Fibroblast of peridontal ligament (primary cell): ENCODE results near the gene SLC25A28.

Experiments used
- DNase-seq: peaks from one replicate; pipeline ENCODE4 v3.0.0-alpha.2; 2010; ENCODE audit errors: extremely low read depth

Gene SLC25A28, protein sequence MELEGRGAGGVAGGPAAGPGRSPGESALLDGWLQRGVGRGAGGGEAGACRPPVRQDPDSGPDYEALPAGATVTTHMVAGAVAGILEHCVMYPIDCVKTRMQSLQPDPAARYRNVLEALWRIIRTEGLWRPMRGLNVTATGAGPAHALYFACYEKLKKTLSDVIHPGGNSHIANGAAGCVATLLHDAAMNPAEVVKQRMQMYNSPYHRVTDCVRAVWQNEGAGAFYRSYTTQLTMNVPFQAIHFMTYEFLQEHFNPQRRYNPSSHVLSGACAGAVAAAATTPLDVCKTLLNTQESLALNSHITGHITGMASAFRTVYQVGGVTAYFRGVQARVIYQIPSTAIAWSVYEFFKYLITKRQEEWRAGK

GRCh38 chr10:99619851-99620710, at the start of gene SLC25A28:
Gene SLC25A28, minus strand, starts transcription at chr10:99620439. Its CDS starts 104 bp downstream, at chr10:99620335.
- DNase-seq, result peak; percentile 100

DNA sequence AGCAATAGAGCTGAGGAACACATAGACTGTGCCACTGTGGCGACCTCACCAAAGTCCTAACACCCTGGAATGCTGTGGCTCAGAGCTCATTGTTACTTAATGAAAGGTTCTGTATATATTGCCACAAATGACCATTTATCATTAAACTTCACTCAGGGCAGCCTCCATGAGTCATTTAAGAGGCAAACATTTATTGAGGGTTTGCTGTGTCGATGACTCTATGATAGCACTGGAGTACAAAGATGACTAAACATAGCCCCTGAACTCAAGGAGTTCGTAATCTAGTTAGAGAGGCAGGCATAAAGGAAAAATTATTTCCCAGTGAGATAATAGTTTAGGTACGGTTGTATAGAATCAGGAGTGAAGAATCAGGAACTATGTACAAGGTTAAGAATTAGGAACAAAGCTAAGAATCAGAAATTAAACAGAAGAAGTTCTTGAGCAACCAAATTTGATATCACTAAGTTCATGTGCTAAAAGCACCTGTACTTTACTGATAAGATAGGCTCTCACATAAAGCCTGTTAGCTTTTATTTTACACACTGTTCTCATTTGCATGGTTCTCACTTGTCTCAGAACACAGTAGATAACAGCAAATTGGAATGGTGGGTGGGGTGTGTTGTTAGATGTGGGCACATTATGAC, 47.0 kb upstream of the SLC25A28 start:
- peak; percentile 53 for DNase-seq

DNA sequence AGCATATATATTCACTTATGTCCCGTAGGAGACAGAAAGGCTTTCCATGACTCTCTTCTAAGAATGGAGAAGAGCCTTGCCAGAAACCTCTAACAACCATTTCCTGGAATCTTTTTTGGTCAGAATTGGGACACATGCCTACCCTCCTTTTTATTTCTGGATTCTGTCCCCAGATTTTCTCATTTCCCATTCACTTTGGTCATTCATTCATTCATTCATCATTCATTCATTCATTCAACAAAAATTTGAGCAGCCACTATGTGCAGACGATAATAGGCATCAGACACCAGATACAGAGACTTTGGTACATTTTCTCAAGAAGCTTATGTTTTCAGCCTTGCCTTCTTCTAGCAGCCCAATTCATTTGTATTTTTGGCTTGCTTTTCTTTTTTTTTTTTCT, 45.1 kb upstream of the SLC25A28 start:
- DNase-seq, result no peak

DNA sequence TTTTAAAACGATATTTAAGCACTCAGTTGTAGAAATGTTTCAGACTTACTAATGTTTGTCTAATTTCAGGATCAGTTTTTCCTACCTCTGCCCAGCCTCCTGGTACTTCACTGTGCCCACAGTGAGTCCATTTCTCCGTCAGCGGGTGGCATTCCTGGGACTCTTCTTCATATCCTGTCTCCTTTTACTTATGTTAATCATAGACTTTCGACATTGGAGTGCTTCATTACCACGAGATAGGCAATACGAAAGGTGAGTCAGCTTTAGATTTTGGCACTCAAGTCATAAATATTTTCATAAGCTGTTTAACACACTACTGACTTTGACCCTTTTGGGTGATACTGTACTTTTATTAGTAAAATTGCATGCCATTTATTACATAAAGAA, 41.1 kb upstream of the SLC25A28 start:
- peak; percentile 82 for DNase-seq

- peak; percentile 60 for DNase-seq
Observed at GRCh38 chr10:99660662-99661376, 40.6 kb upstream of the SLC25A28 start.

DNA sequence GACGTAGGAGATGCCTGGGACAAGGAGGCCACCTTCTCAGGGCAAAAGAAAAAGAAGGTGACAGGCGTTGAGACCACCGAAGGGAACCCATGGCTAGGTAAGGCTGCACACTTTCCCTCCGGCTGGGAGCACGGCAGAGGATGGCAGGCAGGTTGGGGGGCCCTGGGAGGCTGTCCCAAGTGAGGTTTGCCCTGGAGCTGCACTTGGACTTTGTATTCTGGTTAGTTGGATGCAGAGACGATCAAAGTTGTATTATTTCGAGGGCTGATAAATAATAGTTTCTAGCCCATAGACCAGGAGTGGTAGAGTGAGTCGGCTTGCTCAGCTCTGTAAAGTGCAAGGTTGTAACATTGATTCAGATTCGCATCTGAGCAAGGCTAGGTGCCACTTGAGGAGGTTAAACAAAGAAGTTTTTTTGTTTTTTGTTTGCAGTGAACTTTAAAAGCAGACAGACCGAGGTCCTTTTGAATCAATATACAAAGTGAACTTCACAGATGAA, 39.7 kb upstream of the SLC25A28 start:
- peak; percentile 11 for DNase-seq

DNA sequence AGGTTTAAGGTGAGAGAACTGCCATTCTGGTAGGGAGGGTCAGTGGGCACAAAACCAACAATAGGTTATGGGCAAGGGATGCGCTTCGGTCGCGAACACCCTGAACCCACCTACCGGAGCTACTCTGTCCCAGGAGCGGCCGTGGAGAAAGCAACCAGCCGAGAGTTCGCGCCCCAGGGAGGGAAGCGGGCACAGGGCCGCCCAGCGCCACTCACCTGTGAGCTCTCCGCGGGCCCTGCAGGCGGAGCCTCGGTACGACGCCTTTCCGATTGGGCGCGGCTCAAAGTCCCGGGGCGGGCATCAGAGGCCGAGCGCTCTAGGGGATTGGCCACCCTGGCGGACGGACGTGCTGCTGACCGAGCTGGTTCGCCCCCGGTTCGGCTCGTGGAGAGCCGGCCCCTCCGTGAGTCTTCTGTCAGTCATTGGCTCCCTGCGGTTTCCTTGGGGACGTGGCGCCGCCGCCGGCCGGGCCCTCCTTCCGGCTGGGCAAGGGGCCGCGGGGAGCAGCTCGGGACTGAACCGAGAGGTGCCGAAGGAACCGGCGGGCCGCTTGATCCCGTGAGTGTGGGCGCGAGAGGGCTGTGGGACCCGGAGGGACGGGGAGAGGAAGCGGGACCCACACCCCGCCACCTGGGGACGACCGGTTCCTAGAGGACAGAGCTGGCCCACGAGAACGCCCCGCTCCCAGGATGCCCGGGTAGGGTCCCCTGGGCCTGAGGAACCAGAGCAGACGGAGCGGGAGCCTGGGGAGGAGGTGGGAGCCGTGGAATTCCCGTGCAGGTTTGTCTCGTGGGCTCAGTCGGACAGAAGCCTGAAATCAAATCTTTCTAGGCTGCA, 39.0 kb upstream of the SLC25A28 start, which contains the start of gene ENTPD7:
TSS of gene ENTPD7 (plus strand) at position 479 of the 837 bp plus-strand sequence. CDS start 448 bp downstream, outside the sequence.
- peak; percentile 91 for DNase-seq

- peak; percentile 31 for DNase-seq
Observed at GRCh38 chr10:99658622-99659030, 38.4 kb upstream of the SLC25A28 start.

DNA sequence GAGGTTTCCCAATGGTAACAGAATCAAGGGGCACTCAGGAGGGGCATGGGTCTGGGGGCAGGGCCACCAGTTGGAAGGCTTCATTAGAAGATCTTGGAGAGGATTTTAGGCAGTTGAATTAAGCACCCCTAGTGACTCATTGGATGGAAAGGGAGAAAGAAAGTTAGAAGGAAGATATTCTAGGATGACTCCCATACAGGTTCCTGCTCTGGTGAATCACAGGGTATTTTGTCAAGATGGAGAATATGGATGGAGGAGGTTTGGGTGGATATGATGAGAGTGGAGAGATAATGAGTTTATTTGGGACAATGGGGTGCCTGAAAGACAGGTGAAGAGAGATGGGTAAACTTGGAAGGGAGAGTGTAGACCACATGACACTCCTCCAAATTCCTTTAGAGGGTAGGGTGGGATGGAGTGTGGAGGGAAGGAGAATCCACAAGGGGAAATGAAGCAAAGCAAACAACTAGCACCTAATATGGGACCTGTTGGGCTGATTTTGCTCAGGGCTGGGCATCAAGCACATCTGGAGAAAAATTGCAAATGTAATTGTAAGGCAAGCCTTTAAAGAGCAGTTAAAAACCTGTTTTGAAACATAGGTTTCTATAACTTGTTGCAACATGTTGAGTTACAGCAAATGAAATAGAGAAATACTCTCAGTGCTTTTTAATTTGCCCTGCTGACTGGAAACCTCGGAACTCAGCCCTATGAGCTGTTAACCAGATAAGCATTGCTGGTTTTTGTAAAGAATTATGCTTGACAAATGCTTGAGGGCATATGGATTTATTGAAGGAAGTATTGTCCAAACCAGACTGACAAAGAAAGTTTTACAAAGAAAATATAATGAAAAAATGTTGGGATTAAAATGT, 36.2 kb upstream of the SLC25A28 start:
- DNase-seq, result no peak

GRCh38 chr10:99654390-99655175, 34.3 kb upstream of the SLC25A28 start:
- no peak for DNase-seq

DNA sequence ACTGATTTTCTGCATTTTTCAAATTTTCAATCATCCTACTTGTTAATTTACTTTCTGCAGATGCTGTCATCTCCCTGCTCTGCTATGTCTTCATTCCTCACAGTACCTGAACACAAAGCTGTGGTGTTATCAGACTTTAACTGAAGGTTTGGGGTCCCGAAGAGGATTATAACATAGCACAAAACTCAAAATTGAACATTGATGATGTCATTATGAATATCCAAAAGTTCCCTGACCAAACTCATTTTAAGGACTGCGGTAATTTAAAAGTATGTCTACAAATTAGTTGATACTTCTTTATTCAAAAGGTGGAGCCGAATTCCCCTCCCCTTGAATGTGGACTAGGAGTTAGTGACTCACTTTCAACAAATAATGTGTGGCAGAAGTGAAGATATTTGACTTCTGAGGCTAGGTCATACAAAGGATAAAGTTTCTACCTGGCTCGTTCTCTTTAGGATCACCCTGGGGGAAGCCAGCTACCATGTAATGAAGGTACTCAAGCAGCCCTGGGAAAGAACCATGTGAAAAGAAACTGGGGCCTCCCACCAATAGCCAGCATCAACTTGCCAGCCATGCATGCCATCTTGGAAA, 32.7 kb upstream of the SLC25A28 start:
- DNase-seq, result no peak

DNA sequence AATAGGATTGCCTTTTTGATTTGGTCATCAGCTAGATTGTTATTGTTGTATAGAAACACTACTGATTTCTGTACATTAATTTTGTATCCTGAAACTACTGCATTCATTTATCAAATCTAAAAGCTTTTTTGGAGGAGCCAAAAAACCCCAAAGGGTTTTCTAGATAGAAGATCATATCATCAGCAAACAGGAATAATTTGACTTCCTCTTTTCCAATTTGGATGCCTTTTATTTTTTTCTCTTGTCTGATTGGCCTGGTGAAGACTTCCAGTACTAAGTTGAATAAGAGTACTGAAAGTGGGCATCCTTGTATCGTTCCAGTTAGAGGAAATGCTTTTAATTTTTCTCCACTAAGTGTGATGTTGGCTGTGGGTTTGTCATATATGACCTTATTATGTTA, 28.5 kb upstream of the SLC25A28 start:
- DNase-seq, result no peak

DNA sequence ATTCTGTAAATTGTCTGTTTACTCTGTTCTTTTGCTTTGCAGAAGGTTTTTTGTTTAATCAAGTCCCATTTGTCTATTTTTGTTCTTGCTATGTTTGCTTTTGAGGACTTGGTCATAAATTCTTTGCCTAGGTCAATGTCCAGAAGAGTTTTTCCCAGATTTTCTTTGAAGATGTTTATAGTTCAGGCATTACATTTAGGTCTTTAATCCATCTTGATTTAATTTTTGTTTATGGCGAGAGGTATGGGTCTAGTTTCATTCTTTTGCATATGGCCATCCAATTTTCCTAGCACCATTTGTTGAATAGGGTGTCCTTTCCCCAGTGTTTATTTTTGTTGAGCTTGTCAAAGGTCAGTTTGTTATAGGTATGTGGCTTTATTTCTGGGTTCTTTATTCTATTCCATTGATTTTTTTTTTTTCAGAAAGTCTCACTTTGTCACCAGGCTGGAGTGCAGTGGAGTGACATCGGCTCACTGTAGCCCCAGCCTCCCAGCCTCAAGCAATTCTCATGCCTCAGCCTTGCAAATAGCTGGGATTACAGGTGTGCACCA, 27.4 kb upstream of the SLC25A28 start:
- no peak for DNase-seq

DNA sequence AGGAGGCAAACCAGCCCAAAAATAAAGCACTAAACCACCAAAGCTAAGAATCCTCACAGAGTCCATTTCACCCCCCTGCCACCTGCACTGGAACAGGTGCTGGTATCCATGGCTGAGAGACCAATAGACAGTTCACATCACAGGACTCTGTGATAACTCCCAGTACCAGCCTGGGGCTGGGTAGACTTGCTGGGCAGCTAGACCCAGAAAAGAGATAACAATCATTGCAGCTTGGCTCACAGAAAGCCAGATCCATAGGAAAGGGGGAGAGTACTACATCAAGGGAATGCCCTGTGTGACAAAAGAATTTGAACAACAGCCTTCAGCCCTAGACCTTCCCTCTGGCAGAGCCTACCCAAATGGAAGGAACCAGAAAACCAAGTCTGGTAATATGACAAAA, 13.6 kb upstream of the SLC25A28 start:
- no peak for DNase-seq

- peak; percentile 50 for DNase-seq
Observed at GRCh38 chr10:99631496-99631895, 11.3 kb upstream of the SLC25A28 start.

- peak; percentile 33 for DNase-seq
Observed at GRCh38 chr10:99630991-99631390, 10.8 kb upstream of the SLC25A28 start.

DNA sequence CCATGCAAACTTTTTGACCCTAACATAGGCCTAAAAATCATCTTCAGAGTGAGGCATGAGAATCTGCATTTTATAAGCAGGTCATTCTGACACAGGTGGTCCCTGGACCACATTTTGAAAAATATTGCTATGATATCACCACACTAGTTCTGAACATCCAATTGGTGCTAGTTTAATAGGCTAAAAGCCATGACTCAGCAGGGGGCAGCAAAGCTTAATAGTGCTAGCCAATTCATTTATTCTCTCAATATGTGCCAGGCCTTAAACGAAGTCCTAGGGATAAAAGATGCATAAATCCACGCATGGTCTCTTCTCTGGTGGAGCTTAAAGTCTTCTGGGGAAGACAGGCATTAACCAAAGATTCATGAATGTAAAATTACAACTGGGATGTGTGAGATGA, 10.2 kb upstream of the SLC25A28 start:
- DNase-seq, result peak; percentile 81

DNA sequence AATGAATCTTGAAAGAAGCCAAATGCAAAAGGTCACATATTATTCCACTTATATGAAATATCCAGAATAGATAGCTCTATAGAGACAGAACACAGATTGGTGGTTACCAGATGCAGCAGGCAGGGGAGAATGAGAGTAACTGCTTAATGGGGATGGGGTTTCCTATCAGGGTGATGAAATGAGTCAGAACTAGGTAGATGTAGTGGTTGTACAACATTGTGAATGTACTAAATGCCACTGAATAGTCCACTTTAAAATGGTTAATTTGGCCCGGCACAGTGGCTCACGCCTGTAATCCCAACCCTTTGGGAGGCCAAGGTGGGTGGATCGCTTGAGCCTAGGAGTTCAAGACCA, 9.4 kb upstream of the SLC25A28 start:
- no peak for DNase-seq
